ENCODE results near the gene GLRA3.
"Not testable (repeated sequence)": the region's sequence is repeated elsewhere in the genome, so short reads cannot be mapped to it uniquely, and the experiment has no call there.

The GLRA3 gene

DNA sequence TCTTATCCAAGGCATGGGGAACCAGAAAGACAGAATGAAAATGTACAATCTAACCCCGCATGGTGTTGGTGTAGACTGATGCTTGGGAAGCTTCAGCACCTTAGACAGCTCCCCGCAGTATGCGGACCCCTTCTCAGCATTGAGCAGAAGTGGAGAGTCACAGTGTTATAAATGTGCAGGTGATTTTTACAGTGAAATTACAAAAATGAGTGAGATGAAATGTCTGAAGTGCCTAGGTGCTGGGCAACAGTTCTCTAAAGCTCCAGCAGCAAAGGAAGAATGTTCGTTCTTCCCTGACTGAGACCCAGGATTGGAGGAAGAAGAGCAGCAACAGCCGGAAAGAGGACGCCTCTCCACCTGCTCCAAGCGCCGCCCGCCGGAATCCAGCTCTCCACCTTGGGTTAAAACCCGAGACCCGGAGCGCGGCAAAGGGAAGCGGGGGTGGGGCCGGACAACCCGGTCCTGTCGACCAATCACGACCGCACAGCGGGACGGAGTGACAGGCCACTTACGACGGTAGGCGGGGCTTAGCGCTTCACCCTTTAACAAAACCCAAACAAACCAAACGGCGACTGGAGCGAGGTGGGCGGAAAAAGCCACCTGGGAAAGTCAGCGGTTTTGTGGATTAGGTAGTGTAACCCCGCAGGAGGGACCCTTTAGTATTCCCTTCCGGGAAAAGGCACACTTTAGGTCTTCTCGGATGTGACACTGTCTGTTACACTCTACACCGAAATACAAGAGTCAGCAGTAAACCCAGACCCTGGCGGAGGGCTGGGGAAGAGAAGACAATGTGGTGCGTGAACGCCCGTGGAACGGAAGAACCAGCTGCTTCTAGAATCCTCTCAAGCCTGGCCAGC lies at the start of gene GLRA3:
Gene GLRA3, minus strand, starts transcription at position 403 of the 857 bp plus-strand sequence. CDS start 436 bp downstream, outside the sequence.
- peak; percentile 37 for DNase-seq (ENCODE audit: low spot score)

GRCh38 chr4:174874898-174875297 lies 45.9 kb upstream of the GLRA3 start:
- no peak for DNase-seq (ENCODE audit: low spot score)

GRCh38 chr4:174873931-174874330 lies 44.9 kb upstream of the GLRA3 start:
- no peak for DNase-seq (ENCODE audit: low spot score)

DNA sequence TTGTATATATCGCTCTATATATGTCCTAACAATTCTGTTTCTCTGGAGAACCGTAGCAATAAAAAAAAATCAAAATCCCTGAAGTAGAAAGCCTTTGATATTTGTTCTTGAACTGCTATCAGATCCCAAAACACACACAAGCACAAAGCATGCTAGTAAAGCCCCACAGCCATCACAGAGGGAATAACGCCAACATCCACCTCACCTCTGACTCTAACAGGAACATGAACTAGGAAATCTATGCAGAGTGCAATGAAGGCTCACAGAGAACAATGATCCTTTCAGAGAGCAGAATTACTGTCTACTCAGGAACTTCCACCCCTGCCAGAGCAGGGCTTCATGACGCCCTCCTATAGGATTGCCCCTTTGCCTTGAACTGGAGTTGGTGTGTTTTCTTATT lies 44.1 kb upstream of the GLRA3 start:
- not testable (repeated sequence) for DNase-seq (ENCODE audit: low spot score)

GRCh38 chr4:174871407-174871806 lies 42.4 kb upstream of the GLRA3 start:
- DNase-seq (ENCODE audit: low spot score) = no peak

GRCh38 chr4:174870311-174870710 lies 41.3 kb upstream of the GLRA3 start:
- DNase-seq (ENCODE audit: low spot score) = no peak

DNA sequence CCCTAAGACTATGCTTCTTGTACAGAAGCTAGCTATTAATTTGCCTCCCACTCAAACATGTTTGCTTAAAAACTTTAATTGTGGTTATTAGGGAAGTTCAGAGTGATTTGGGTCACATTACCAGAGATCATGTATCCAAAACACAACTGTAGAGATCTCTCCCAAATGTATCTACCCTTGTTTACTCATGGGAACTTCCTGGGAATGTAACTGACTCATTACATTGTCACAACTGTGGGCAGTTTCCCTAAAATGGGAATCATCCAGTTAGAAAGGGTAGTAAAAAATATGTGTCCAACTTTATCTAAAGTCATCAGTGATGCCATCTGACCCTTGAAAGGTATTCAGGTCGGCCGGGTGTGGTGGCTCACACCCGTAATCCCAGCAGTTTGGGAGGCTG lies 40.3 kb upstream of the GLRA3 start:
- no peak for DNase-seq (ENCODE audit: low spot score)

DNA sequence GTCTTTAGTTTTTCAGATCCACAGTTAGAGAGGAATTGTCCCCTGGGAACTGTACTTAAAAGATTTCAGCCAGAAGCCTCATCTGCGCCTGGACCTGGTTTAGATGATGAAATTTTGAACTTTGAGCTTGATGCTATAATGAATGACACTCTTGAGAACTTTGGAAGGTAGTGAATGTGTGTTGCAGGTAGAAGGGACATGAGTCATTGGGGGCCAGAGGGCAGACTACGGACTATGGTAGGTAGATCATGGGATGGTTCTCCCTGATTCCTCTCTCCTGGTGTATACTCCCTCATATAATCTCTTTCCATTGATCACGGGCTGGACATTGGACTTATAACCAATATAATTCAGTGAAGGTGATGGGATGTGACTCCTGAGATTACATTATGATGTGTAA lies 38.9 kb upstream of the GLRA3 start:
- DNase-seq (ENCODE audit: low spot score) = no peak

GRCh38 chr4:174865418-174865985 lies 36.5 kb upstream of the GLRA3 start:
- no peak for DNase-seq (ENCODE audit: low spot score)

DNA sequence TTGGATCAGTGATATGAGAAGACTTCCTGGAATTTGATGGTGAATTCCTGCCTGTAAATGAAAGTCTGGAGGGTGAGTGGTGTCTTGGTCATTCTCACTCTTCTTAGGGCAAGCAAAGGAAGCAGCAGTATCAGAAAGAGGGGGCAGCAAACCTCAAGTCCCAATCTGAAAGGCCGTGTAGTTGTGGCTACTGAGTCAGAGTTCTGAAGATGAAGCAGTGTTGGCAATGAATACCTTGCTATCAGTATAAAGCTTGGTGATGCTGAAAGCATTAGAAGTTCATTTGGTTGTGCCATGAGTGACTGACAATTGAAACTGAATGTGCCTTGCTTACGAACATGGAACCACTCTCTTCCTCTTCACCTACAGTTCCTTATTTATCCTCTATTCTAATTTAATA lies 35.0 kb upstream of the GLRA3 start:
- DNase-seq (ENCODE audit: low spot score) = no peak

DNA sequence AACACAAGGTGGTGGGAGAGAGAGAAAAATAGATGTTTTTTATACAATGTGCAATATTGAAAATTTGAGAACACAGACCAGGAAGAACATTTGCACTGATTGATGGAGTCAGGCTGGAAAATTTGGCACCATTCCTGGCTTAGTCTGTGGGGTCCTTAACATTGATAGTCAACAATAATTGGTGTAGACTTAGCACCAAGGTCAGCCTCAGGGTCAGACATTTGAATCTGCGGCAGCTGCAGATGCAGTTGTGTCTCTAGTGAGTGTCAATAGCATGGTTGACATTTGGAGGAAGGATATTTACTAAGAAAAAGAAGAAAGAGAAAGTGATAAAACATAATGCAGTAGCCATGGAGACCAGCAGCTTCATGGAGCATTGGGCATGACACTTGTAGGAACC lies 31.5 kb upstream of the GLRA3 start:
- no peak for DNase-seq (ENCODE audit: low spot score)

GRCh38 chr4:174859904-174860303 lies 30.9 kb upstream of the GLRA3 start:
- no peak for DNase-seq (ENCODE audit: low spot score)

DNA sequence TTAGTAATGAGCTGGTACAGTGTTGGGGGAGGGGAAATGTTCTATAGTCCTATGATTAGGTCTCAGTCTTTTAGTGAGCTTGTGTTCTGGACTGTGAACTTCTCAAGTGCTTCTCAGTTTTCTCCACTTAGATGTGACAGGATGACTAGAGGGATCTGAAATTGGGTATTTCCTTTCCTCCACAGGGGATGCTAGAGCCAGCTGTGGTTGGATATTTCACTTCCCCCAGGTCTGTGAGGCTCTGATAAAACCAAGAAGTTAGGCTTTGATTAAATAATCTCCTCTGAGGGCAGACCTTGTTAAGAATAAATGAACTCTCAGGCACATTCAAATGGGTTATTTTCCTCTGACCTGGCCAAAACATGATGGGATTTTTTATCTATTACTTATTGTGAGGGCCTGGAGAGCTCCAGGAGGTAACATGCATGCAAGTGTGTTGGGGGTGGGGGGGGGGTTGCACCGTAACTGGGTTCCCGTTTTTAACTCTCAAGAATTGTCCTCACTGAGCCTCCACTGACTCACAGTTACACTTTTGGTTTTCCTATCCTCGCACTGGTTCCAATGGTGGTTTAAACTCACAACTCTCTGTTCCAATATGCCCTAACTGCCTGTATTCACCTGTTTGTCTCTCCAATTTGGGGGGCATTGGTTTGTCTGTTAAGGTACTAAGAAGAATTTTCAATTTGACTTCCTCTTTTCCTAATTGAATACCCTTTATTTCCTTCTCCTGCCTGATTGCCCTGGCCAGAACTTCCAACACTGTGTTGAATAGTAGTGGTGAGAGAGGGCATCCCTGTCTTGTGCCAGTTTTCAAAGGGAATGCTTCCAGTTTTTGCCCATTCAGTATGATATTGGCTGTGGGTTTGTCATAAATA lies 28.1 kb upstream of the GLRA3 start:
- no peak for DNase-seq (ENCODE audit: low spot score)

- no peak for DNase-seq (ENCODE audit: low spot score)
Observed at GRCh38 chr4:174855050-174855449, 26.0 kb upstream of the GLRA3 start.

- no peak for DNase-seq (ENCODE audit: low spot score)
Observed at GRCh38 chr4:174853629-174854028, 24.6 kb upstream of the GLRA3 start.

GRCh38 chr4:174848596-174848995 lies 19.5 kb upstream of the GLRA3 start:
- no peak for DNase-seq (ENCODE audit: low spot score)

- no peak for DNase-seq (ENCODE audit: low spot score)
Observed at GRCh38 chr4:174847801-174848427, 18.9 kb upstream of the GLRA3 start.

GRCh38 chr4:174835536-174835935 lies 6.5 kb upstream of the GLRA3 start:
- DNase-seq (ENCODE audit: low spot score) = no peak

DNA sequence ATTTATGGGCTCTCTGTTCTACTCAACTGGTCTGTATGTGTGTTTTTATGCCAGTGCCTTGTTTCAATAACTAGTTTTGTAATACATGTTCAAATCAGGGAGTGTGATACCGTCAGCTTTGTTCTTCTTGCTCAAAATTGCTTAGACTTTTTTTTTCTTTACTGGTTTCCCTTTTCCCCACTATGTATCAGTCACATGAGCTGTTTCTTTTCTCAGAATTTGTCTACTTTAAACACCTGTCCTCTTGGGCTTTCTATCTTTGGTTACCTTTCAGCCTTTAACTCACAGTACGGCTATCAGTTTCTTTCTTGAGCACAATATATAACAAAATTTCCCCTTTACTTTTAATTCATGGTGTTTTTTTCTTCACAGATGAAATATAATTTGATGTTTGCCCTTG lies 5.4 kb upstream of the GLRA3 start:
- DNase-seq (ENCODE audit: low spot score) = no peak

DNA sequence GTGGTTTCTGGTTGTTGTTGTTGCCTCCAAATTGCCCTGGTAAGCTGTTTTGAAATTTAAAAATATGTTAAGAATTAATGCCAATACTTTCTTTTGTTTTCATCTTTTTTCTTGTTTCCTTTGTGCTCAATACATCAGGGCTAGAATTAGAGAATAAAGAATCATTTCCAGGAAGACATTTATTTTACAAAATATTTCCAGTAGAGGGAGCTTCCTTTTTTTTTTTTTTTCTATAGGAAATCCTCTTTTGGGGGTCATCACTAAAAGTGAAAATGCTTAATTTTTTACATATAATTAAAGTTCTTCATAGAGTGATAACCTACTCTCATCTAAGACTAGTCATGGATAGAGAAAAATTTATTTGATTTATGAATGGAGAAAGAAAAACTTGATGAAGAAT lies 2.4 kb downstream of the GLRA3 start:
- no peak for DNase-seq (ENCODE audit: low spot score)

DNA sequence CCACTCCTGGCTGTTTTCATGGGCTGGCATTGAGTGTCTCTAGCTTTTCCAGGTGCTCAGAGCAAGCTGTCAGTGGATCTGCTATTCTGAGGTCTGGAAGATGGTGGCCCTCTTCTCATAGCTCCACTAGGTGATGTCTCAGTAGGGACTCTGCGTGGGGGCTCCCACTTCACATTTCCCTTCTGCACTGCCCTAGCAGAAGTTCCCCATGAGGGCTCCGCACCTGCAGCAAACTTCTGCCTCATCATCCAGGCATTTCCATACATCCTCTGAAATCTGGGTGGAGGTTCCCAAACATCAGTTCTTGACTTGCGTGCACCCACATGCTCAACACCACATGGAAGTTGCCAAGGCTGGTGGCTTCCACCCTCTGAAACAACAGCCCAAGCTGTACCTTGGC lies 13.8 kb downstream of the GLRA3 start:
- DNase-seq (ENCODE audit: low spot score) = no peak

DNA sequence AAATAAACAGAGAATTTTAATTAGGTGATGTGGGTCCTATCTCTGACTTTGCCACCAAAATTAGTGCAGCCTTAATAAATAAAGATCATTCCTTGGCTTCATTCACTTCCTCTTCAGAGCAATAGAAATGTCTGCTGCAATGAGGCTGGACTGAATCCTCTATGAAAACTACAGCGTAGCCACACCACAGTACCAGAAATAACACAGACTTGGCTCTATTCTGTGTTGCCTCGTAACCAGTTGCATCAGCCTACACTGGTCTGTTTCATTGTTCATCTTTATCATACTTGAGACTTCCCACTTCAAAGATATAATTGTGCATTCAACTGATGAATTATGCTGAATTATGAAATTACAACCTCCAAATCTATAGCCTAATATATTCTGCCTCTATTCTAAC lies 15.8 kb downstream of the GLRA3 start:
- no peak for DNase-seq (ENCODE audit: low spot score)

All from AG20443 (cell line).